DMS53 treated with DMSO at 0.1 percent for 48 hours (cell line): ENCODE measurements around the gene C5orf58.
"Not testable (repeated sequence)": the region's sequence is repeated elsewhere in the genome, so short reads cannot be mapped to it uniquely, and the experiment has no call there.

Source experiments
- DNase-seq: peaks from one replicate; lab custom pipeline; 2025; ENCODE audit not compliant: unreplicated experiment; lab: John Stamatoyannopoulos, UW

The C5orf58 gene

GRCh38 chr5:170223360-170223759, 9.4 kb upstream of the C5orf58 start:
- no peak for DNase-seq

- no peak for DNase-seq
Measured at GRCh38 chr5:170223906-170224305, 8.9 kb upstream of the C5orf58 start.

- DNase-seq = peak; percentile 22
Measured at GRCh38 chr5:170225326-170226128, 7.3 kb upstream of the C5orf58 start.

- DNase-seq = no peak
Measured at GRCh38 chr5:170226129-170226615, 6.6 kb upstream of the C5orf58 start.

GRCh38 chr5:170226661-170227060, 6.1 kb upstream of the C5orf58 start:
- DNase-seq = no peak

GRCh38 chr5:170228762-170229435, 3.9 kb upstream of the C5orf58 start:
- no peak for DNase-seq

- no peak for DNase-seq
Measured at GRCh38 chr5:170233358-170233892, 640 bp downstream of the C5orf58 start.

- no peak for DNase-seq
Measured at GRCh38 chr5:170235876-170236864, 3.4 kb downstream of the C5orf58 start.

- no peak for DNase-seq
Measured at GRCh38 chr5:170238456-170239196, 5.8 kb downstream of the C5orf58 start.

- DNase-seq = not testable (repeated sequence)
Measured at GRCh38 chr5:170245436-170245835, 12.7 kb downstream of the C5orf58 start.

GRCh38 chr5:170246126-170246870, 13.5 kb downstream of the C5orf58 start:
- DNase-seq = no peak

GRCh38 chr5:170247363-170247762, 14.6 kb downstream of the C5orf58 start:
- no peak for DNase-seq

GRCh38 chr5:170248172-170248930, 15.6 kb downstream of the C5orf58 start:
- no peak for DNase-seq

GRCh38 chr5:170248931-170249227, 16.1 kb downstream of the C5orf58 start:
- not testable (repeated sequence) for DNase-seq

- DNase-seq = no peak
Measured at GRCh38 chr5:170249355-170249754, 16.6 kb downstream of the C5orf58 start.

- DNase-seq = no peak
Measured at GRCh38 chr5:170250810-170251317, 18.1 kb downstream of the C5orf58 start.

GRCh38 chr5:170251462-170251861, 18.7 kb downstream of the C5orf58 start:
- DNase-seq = no peak

- no peak for DNase-seq
Measured at GRCh38 chr5:170252109-170252508, 19.3 kb downstream of the C5orf58 start.
